GM23248 (cell line): Measurements from ENCODE around the gene GALK2. TPM values are rescaled to one million over a fixed set of nuclear protein-coding genes. Genes with fewer than 3 reads are reported as not detected.
"Not testable (repeated sequence)": the region's sequence is repeated elsewhere in the genome, so short reads cannot be mapped to it uniquely, and the experiment has no call there.

Experiments used
- DNase-seq: peaks from one replicate; pipeline ENCODE4 v3.0.0-alpha.2; 2015
- H2AFZ ChIP-seq: fragments of 200-600 bp; sonication (generic); 2 replicates; pipeline ENCODE4 v1.6.1; 2016; ENCODE audit warnings: antibody characterized with exemption
- H3F3A ChIP-seq: fragments of 200-600 bp; sonication (generic); 2 replicates; pipeline ENCODE4 v1.6.1; 2016; ENCODE audit warnings: mild to moderate bottlenecking, antibody characterized with exemption, mixed run types; ENCODE audit not compliant: insufficient read depth
- H3K27ac ChIP-seq: fragments of 200-600 bp; sonication (generic); 2 replicates; pipeline ENCODE4 v1.5.1; 2016; ENCODE audit warnings: mild to moderate bottlenecking
- H3K27me3 ChIP-seq: fragments of 200-600 bp; sonication (generic); replicated peaks from 2 replicates; pipeline ENCODE4 v1.6.1; 2016; ENCODE audit warnings: mild to moderate bottlenecking; ENCODE audit not compliant: insufficient read depth
- H3K36me3 ChIP-seq: fragments of 200-600 bp; sonication (generic); 2 replicates; pipeline ENCODE4 v1.6.1; 2016; ENCODE audit warnings: low read depth, mild to moderate bottlenecking
- H3K4me1 ChIP-seq: fragments of 200-600 bp; sonication (generic); 2 replicates; pipeline ENCODE4 v1.6.1; 2016; ENCODE audit warnings: mild to moderate bottlenecking; ENCODE audit not compliant: insufficient read depth
- H3K4me2 ChIP-seq: fragments of 200-600 bp; sonication (generic); one replicate; pipeline ENCODE4 v1.6.1; 2016; ENCODE audit warnings: mild to moderate bottlenecking; ENCODE audit not compliant: unreplicated experiment
- H3K4me3 ChIP-seq: fragments of 200-600 bp; sonication (generic); 2 replicates; pipeline ENCODE4 v1.5.1; 2016; ENCODE audit warnings: mild to moderate bottlenecking
- H3K79me2 ChIP-seq: fragments of 200-600 bp; sonication (generic); 2 replicates; pipeline ENCODE4 v1.6.1; 2016; ENCODE audit warnings: mild to moderate bottlenecking; ENCODE audit not compliant: insufficient read depth
- H3K9ac ChIP-seq: fragments of 200-600 bp; sonication (generic); 2 replicates; pipeline ENCODE4 v1.6.1; 2016; ENCODE audit warnings: mild to moderate bottlenecking
- H3K9me2 ChIP-seq: fragments of 200-600 bp; sonication (generic); 2 replicates; pipeline ENCODE4 v1.6.1; 2016; ENCODE audit warnings: mixed run types, mild to moderate bottlenecking, moderate library complexity; ENCODE audit not compliant: insufficient read depth
- H3K9me3 ChIP-seq: fragments of 200-600 bp; sonication (generic); one replicate; pipeline ENCODE4 v1.6.1; 2017; ENCODE audit warnings: low read depth
- H4K20me1 ChIP-seq: fragments of 200-600 bp; sonication (generic); 2 replicates; pipeline ENCODE4 v1.6.0; 2016; ENCODE audit not compliant: insufficient read depth
- EZH2 ChIP-seq: fragments of 200-600 bp; sonication (generic); IDR thresholded peaks from 2 replicates; pipeline ENCODE4 v1.6.1; 2018; ENCODE audit warnings: antibody characterized with exemption, mild to moderate bottlenecking; ENCODE audit not compliant: insufficient read depth, poor library complexity, severe bottlenecking
- EZH2phosphoT487 ChIP-seq: fragments of 200-600 bp; sonication (generic); IDR thresholded peaks from 2 replicates; pipeline ENCODE4 v1.6.1; 2018; ENCODE audit warnings: antibody characterized with exemption, moderate library complexity, mild to moderate bottlenecking, low read depth; ENCODE audit not compliant: insufficient read depth
- WGBS, 2 experiments: methylation state at CpG; one replicate each; pipeline ENCODE4 v1.1.6; 2015 to 2017; ENCODE audit warnings: low lambda C conversion rate in 2 of 2, low coverage in 1 of 2; ENCODE audit errors: missing lambda C conversion rate in 2 of 2; 5-methylcytosine and 5-hydroxymethylcytosine counted together
- in situ Hi-C: fragments of 300-500 bp; cut with MboI; formaldehyde crosslinking; loops from 2 replicates; pipeline ENCODE4 v1.15.0; 2020
- polyA plus RNA-seq: library from polyadenylated mRNA; unstranded; fragments of >200 nt; fragmentation: Nextera tagmentation; extraction: Ambion mirVana; gene quantifications from 2 replicates; pipeline ENCODE4 v1.2.1, GENCODE V29; 2016
- total RNA-seq: library from RNA; depleted of rRNA; stranded (reverse); fragments of >200 nt; shearing (Covaris generic); gene quantifications from 2 replicates; pipeline ENCODE4 v1.2.3, GENCODE V29; 2014

GALK2 gene
- total and polyA plus RNA-seq, 2 experiments from 2014 or later, result 19.7 to 31.8 TPM

DNA sequence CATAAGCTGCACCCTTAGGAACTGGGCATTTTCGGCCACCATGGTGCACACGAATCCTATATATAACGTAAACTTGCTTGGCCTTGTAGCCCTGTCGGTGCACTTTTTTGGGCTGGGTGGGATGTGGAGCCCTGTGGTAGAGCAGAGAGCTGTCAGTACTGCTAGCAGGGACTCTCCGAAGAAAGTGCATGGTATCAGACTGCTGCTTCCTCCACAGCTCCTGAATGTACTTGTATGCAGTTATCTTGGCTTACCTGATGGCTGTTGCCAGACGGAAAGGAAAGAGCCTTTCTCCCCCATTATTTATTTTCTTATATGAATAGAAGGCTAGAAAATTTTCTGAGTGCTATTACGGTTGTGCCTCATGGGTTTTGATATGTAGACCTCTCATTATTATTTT, 8.4 kb downstream of the GALK2 start:
- Histone ChIP-seq H3K27ac (no peak overlapping the region), H3K9ac (no peak overlapping the region), H4K20me1 (no peaks in the 10 kb centered on the region), H2AFZ (no peak overlapping the region), H3K4me3 (no peak overlapping the region), H3K4me2 (no peak overlapping the region), H3F3A (peaks cover 5% of the 10 kb centered on the region; the same call in 1 of the 2 replicates), H3K27me3 (no peaks in the 10 kb centered on the region), H3K9me2 (no peaks in the 10 kb centered on the region), H3K4me1 (no peaks in the 10 kb centered on the region), H3K36me3 (peaks cover 6% of the 10 kb centered on the region; the same call in 1 of the 2 replicates), H3K79me2 (peaks cover 93% of the 10 kb centered on the region), H3K9me3 (no peaks in the 10 kb centered on the region)
- in situ Hi-C loops, result no loop called here
- TF ChIP-seq EZH2phosphoT487, result no peak
- TF ChIP-seq EZH2, result no peak
- 94 to 95% methylated on average over 7 of the region's 7 CpGs for WGBS, 2 experiments
- DNase-seq, result no peak

DNA sequence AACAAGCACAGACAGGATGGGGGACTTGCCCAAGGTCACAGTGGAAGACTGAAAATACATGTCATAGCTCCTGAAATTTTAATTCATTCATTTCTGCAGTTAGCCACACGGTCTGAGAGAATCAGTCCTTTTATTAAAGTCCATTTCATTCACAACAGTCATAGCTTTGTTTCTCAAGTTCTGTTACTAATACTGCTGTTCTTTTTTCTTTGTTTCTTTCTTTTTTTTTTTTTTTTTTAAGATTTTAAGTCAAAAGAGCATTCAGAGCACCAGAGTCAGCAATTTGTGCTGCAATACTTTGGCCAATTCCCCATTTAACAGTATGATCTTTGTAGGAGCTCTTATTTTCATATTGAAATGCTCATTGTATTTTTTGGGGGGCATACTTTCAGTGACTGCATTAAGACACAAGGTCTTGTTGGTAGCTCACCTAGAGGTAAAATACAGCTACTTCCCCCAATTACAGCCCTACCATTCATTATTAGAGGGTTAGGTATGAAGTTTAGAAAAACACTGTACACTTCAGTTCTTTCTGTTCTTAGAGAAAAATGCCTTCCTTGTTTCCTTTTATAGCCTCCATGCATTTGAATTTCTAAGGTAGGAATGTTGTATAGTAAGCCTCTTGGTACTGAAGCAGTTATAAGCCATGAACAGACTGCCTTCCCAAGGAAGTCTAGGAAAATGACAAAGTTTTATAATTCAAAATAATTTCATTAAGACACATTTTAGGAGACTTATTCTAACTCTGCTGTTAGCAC, 9.6 kb downstream of the GALK2 start:
- H2AFZ ChIP-seq, result no peak overlapping the region
- TF ChIP-seq EZH2 (no peak), EZH2phosphoT487 (no peak)
- in situ Hi-C loops, result no loop called here
- H3K4me2 ChIP-seq, result no peak overlapping the region
- DNase-seq, result no peak
- H3K9me3 ChIP-seq, result no peaks in the 10 kb centered on the region
- H3K4me3 ChIP-seq, result no peak overlapping the region
- no peaks in the 10 kb centered on the region for H3K9me2 ChIP-seq
- peaks cover 5% of the 10 kb centered on the region; the same call in 1 of the 2 replicates for H3F3A ChIP-seq
- H3K9ac ChIP-seq, result no peak overlapping the region
- no peaks in the 10 kb centered on the region for H4K20me1 ChIP-seq
- H3K79me2 ChIP-seq, result peaks cover 94% of the 10 kb centered on the region
- 86 to 100% methylated on average over 1 of the region's 1 CpG for WGBS, 2 experiments
- no peak overlapping the region for H3K27ac ChIP-seq
- H3K27me3 ChIP-seq, result no peaks in the 10 kb centered on the region
- no peaks in the 10 kb centered on the region for H3K4me1 ChIP-seq
- peaks cover 6% of the 10 kb centered on the region; the same call in 1 of the 2 replicates for H3K36me3 ChIP-seq

DNA sequence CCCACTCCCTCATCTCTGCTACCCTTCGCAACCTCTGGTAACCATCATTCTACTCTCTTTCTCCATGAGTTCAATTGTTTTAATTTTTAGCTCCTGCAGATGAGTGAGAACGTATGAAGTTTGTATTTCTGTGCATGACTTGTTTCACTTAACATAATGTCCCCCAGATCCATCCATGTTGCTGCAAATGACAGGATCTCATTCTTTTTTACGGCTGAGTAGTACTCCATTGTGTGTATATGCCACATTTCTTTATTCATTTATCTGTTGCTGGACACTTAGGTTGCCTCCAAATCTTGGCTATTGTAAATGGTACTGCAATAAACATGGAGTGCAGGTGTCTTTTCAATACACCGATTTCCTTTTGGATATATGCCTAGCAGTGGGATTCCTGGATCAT, 12.1 kb downstream of the GALK2 start:
- H3K79me2 ChIP-seq, result peaks cover 94% of the 10 kb centered on the region
- TF ChIP-seq EZH2 (no peak), EZH2phosphoT487 (no peak)
- in situ Hi-C loops, result no loop called here

DNA sequence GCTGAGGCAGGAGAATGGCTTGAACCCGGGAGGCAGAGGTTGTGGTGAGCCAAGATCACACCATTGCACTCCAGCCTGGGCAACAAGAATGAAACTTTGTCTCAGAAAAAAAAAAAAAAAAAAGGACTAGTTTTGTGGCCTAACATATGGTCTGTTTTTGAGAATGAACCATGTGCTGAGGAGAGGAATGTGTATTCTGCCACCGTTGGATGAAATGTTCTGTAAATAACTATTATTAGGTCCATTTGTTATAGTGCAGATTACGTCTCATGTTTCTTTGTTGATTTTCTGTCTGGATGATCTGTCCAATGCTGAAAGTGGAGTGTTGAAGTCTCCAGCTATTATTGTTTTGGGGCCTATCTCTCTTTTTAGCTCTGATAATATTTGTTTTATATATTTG, 13.7 kb downstream of the GALK2 start:
- H2AFZ ChIP-seq, DNase-seq, H3K36me3 ChIP-seq, H3K9me3 ChIP-seq, H3K27ac ChIP-seq, H3K4me3 ChIP-seq, H3K9ac ChIP-seq, in situ Hi-C loops, H3K27me3 ChIP-seq, H4K20me1 ChIP-seq, H3K4me2 ChIP-seq, H3F3A ChIP-seq, H3K9me2 ChIP-seq: not testable (repeated sequence)
- WGBS, 2 experiments, result 64 to 68% methylated on average over 3 of the region's 3 CpGs
- peaks cover 98% of the 10 kb centered on the region for H3K79me2 ChIP-seq
- peaks cover 15% of the 10 kb centered on the region for H3K4me1 ChIP-seq

More for the DNA sequence above, 12.1 kb downstream of the GALK2 start:
- 97 to 98% methylated on average over 4 of the region's 4 CpGs for WGBS, 2 experiments
- H3K27me3 ChIP-seq, result no peaks in the 10 kb centered on the region
- no peak for DNase-seq
- H3K9me2 ChIP-seq, result no peaks in the 10 kb centered on the region
- no peak overlapping the region for H3K27ac ChIP-seq
- no peak overlapping the region for H3K9ac ChIP-seq
- no peak overlapping the region for H2AFZ ChIP-seq
- no peaks in the 10 kb centered on the region for H3K9me3 ChIP-seq
- H3F3A ChIP-seq, result peaks cover 5% of the 10 kb centered on the region; the same call in 1 of the 2 replicates
- H3K4me3 ChIP-seq, result no peak overlapping the region
- H3K4me2 ChIP-seq, result no peak overlapping the region
- H4K20me1 ChIP-seq, result no peaks in the 10 kb centered on the region
- peaks cover 6% of the 10 kb centered on the region; the same call in 1 of the 2 replicates for H3K36me3 ChIP-seq
- no peaks in the 10 kb centered on the region; the same call in 1 of the 2 replicates for H3K4me1 ChIP-seq
